SK-N-SH (cell line): ENCODE measurements around the gene BNIP5. TPM values are rescaled to one million over a fixed set of nuclear protein-coding genes. Genes with fewer than 3 reads are reported as not detected.

Source experiments
- CTCF ChIA-PET: fragments of 300-600, 350-600 bp; formaldehyde crosslinking; extraction: SDS; loops from one replicate; lab custom pipeline; 2021; lab: Yijun Ruan, JAX
- POLR2A ChIA-PET: fragments of 350-600 bp; sonication (Branson Sonifier 250); formaldehyde crosslinking; extraction: SDS; loops from one replicate; lab custom pipeline; 2020; ENCODE audit warnings: antibody characterized with exemption, inconsistent platforms; lab: Yijun Ruan, JAX
- DNase-seq: peaks from one replicate; pipeline ENCODE4 v3.0.0; 2012
- H2AFZ ChIP-seq: fragments of 200-600 bp; sonication (generic); 2 replicates; pipeline ENCODE4 v1.8.1; 2016; ENCODE audit warnings: antibody characterized with exemption, mild to moderate bottlenecking, low read depth
- H3F3A ChIP-seq: fragments of 200-600 bp; sonication (generic); replicated peaks from 2 replicates; pipeline ENCODE3; 2016; ENCODE audit warnings: antibody characterized with exemption, mild to moderate bottlenecking; ENCODE audit not compliant: insufficient read depth
- H3K27ac ChIP-seq, 2 experiments: fragments of 200-500 bp in 1 of 2; fragments of 200-600 bp in 1 of 2; sonication (Bioruptor generic) in 1 of 2; sonication (generic), shearing (Covaris generic) in 1 of 2; 2 replicates each; pipeline versions ENCODE4 v1.5.1 to v1.6.1; 2014 to 2016; ENCODE audit warnings: low read depth in 2 of 2, inconsistent platforms in 1 of 2, low read length in 1 of 2, mild to moderate bottlenecking in 1 of 2, mixed read lengths in 1 of 2
- H3K27me3 ChIP-seq: fragments of 200-600 bp; sonication (generic), shearing (Covaris generic); 2 replicates; pipeline ENCODE4 v1.6.1; 2016; ENCODE audit warnings: mixed run types; ENCODE audit not compliant: insufficient read depth
- H3K36me3 ChIP-seq, 2 experiments: fragments of 200-500 bp in 1 of 2; fragments of 200-600 bp in 1 of 2; sonication (Bioruptor generic) in 1 of 2; sonication (generic) in 1 of 2; replicated peaks in 1 of 2; 2 replicates each; pipeline versions ENCODE3 to v1.5.1; 2014 to 2016; ENCODE audit warnings: low read length in 1 of 2, mild to moderate bottlenecking in 1 of 2; ENCODE audit not compliant: insufficient read depth in 2 of 2, control insufficient read depth in 1 of 2
- H3K4me1 ChIP-seq, 2 experiments: fragments of 200-500 bp in 1 of 2; fragments of 200-600 bp in 1 of 2; sonication (Bioruptor generic) in 1 of 2; sonication (generic), shearing (Covaris generic) in 1 of 2; 2 replicates each; pipeline versions ENCODE4 v1.5.1 to v1.6.1; 2014 to 2016; ENCODE audit warnings: low read depth in 1 of 2, low read length in 1 of 2, mixed run types in 1 of 2; ENCODE audit not compliant: insufficient read depth in 2 of 2, control insufficient read depth in 1 of 2
- H3K4me2 ChIP-seq: fragments of 200-600 bp; sonication (generic), shearing (Covaris generic); 2 replicates; pipeline ENCODE4 v1.6.1; 2017; ENCODE audit warnings: mixed run types
- H3K4me3 ChIP-seq, 2 experiments: fragments of 200-500 bp in 1 of 2; fragments of 200-600 bp in 1 of 2; sonication (Bioruptor generic) in 1 of 2; sonication (generic), shearing (Covaris generic) in 1 of 2; 2 replicates each; pipeline versions ENCODE4 v1.5.1 to v1.8.1; 2014 to 2016; ENCODE audit warnings: low read depth in 2 of 2, inconsistent platforms in 1 of 2, low read length in 1 of 2, mild to moderate bottlenecking in 1 of 2, mixed read lengths in 1 of 2, moderate library complexity in 1 of 2
- H3K79me2 ChIP-seq: fragments of 200-600 bp; sonication (generic); 2 replicates; pipeline ENCODE4 v1.8.1; 2017; ENCODE audit warnings: mild to moderate bottlenecking; ENCODE audit not compliant: insufficient read depth
- H3K9ac ChIP-seq: fragments of 200-600 bp; sonication (generic); 2 replicates; pipeline ENCODE4 v1.6.1; 2017; ENCODE audit warnings: mixed run types
- H3K9me2 ChIP-seq: fragments of 200-600 bp; sonication (generic); 2 replicates; pipeline ENCODE4 v1.6.1; 2017; ENCODE audit warnings: mixed run types
- H3K9me3 ChIP-seq: fragments of 200-600 bp; sonication (generic); 2 replicates; pipeline ENCODE4 v1.6.1; 2017; ENCODE audit warnings: mixed run types, mild to moderate bottlenecking, moderate library complexity
- H4K20me1 ChIP-seq: fragments of 200-600 bp; sonication (generic); 2 replicates; pipeline ENCODE4 v1.6.1; 2017; ENCODE audit warnings: mild to moderate bottlenecking, mixed run types; ENCODE audit not compliant: insufficient read depth
- ELF1 ChIP-seq: IDR thresholded peaks from 2 replicates; pipeline ENCODE4 v1.4.0; 2012
- EP300 ChIP-seq, 2 experiments: IDR thresholded peaks; 2 replicates each; pipeline versions ENCODE4 v1.4.0 to v1.6.1; 2012; ENCODE audit warnings: borderline replicate concordance in 1 of 2, low read depth in 1 of 2, low read length in 1 of 2
- EZH2phosphoT487 ChIP-seq: fragments of 200-600 bp; sonication (generic); IDR thresholded peaks from 2 replicates; pipeline ENCODE4 v1.6.1; 2017; ENCODE audit warnings: low read depth, mixed run types, mild to moderate bottlenecking, antibody characterized with exemption, moderate library complexity, borderline replicate concordance
- FOXJ3 ChIP-seq: sonication (generic); formaldehyde crosslinking; IDR thresholded peaks from 2 replicates; pipeline ENCODE4 v1.5.1; 2020; ENCODE audit warnings: mild to moderate bottlenecking, missing genetic modification reagents
- JUND ChIP-seq: IDR thresholded peaks from 2 replicates; pipeline ENCODE4 v1.4.0; 2012
- MAX ChIP-seq: IDR thresholded peaks from 2 replicates; pipeline ENCODE4 v1.4.0; 2012; ENCODE audit warnings: low read depth
- MXI1 ChIP-seq: IDR thresholded peaks from 2 replicates; pipeline ENCODE4 v1.6.1; 2012; ENCODE audit warnings: mild to moderate bottlenecking, low read depth, low read length, improper control_type of control experiment
- NRF1 ChIP-seq: IDR thresholded peaks from 2 replicates; pipeline ENCODE4 v1.6.1; 2012; ENCODE audit warnings: low read depth, mild to moderate bottlenecking, low read length
- PBX3 ChIP-seq: IDR thresholded peaks from 2 replicates; pipeline ENCODE4; 2012
- RCOR1 ChIP-seq: fragments of 150-350 bp; IDR thresholded peaks from 2 replicates; pipeline ENCODE4 v1.6.1; 2017; ENCODE audit warnings: antibody characterized with exemption, low read length
- REST ChIP-seq: IDR thresholded peaks from 2 replicates; pipeline ENCODE4 v1.6.1; 2012; ENCODE audit warnings: mild to moderate bottlenecking, low read depth, low read length, moderate library complexity
- RFX5 ChIP-seq: IDR thresholded peaks from 2 replicates; pipeline ENCODE4 v1.6.1; 2012; ENCODE audit warnings: mild to moderate bottlenecking, improper control_type of control experiment, low read length
- SMC3 ChIP-seq: IDR thresholded peaks from 2 replicates; pipeline ENCODE4 v1.6.1; 2012; ENCODE audit warnings: low read depth, low read length, improper control_type of control experiment
- USF1 ChIP-seq: IDR thresholded peaks from 2 replicates; pipeline ENCODE4 v1.4.0; 2012; ENCODE audit warnings: low read depth, borderline replicate concordance
- ZBTB33 ChIP-seq: IDR thresholded peaks from 2 replicates; pipeline ENCODE4 v1.4.0; 2012; ENCODE audit warnings: low read depth, borderline replicate concordance
- WGBS: methylation state at CpG from one replicate; pipeline ENCODE4 v1.1.6; 2017; ENCODE audit warnings: low lambda C conversion rate; 5-methylcytosine and 5-hydroxymethylcytosine counted together
- polyA plus RNA-seq, 3 experiments: library from polyadenylated mRNA; depleted of rRNA; stranded (reverse); fragments of >200 nt; gene quantifications; 2 replicates each; pipeline ENCODE4 v1.2.3, GENCODE V29; 2012

BNIP5 gene
- polyA plus RNA-seq, 1 of the 3 experiments (the other 2 are of a cell fraction): not detected

- TF ChIP-seq REST (no peak; the same call in 1 of the 2 replicates), JUND (no peak), USF1 (no peak), RFX5 (no peak), EP300 (IDR thresholded peaks at IDR 0.05; ENCODE audit: borderline replicate concordance in 1 of 2, low read depth in 1 of 2, low read length in 1 of 2) (no peak)
Observed at GRCh38 chr6:36376183-36376582, 39.5 kb upstream of the BNIP5 start (continued).

- no peaks in the 10 kb centered on the region for H3K27me3 ChIP-seq
- ChIA-PET CTCF (interaction anchor here (0.5 to 1.2 kb wide), 2 partner anchors 14 to 74 kb away, joined by 3 read pairs; no protein-coding TSS in a partner anchor), POLR2A (no interaction called here)
- H3K4me3 ChIP-seq: no peak overlapping the region
- no peak overlapping the region for H3K4me2 ChIP-seq
- H3K27ac ChIP-seq: no peak overlapping the region
- H3K9ac ChIP-seq: no peak overlapping the region
- WGBS: 77% methylated on average over 4 of the region's 20 CpGs
- no peaks in the 10 kb centered on the region for H3F3A ChIP-seq
- no peaks in the 10 kb centered on the region for H3K79me2 ChIP-seq
- no peaks in the 10 kb centered on the region for H3K9me2 ChIP-seq
- H4K20me1 ChIP-seq: no peaks in the 10 kb centered on the region
- H2AFZ ChIP-seq: no peak overlapping the region
- no peaks in the 10 kb centered on the region for H3K9me3 ChIP-seq
- H3K4me1 ChIP-seq: peaks cover 0 to 9% of the 10 kb centered on the region in 2 experiments; a peak in 1 of 4 replicates
- TF ChIP-seq ELF1 (no peak), EP300 (IDR thresholded peaks at IDR 0.05; ENCODE audit: borderline replicate concordance in 1 of 2, low read depth in 1 of 2, low read length in 1 of 2) (no peak), NRF1 (no peak), ZBTB33 (no peak), MAX (no peak), RCOR1 (no peak), RFX5 (no peak), PBX3 (no peak), MXI1 (no peak), FOXJ3 (CRISPR knock-in tag) (no peak), EZH2phosphoT487 (no peak), SMC3 (no peak)
- TF ChIP-seq, all 33 proteins: peak for 0
- H3K36me3 ChIP-seq: no peaks in the 10 kb centered on the region
- no peak for DNase-seq
Observed at GRCh38 chr6:36375644-36376155, 39.0 kb upstream of the BNIP5 start.
